K562 (cell line): ENCODE results near the gene FOXN3. TPM values are rescaled to one million over a fixed set of nuclear protein-coding genes. Genes with fewer than 3 reads are reported as not detected.

Source experiments
- ARID2 ChIP-seq: fragments of 450-650 bp; IDR thresholded peaks from 2 replicates; pipeline ENCODE4 v1.6.1; 2017; ENCODE audit warnings: antibody characterized with exemption, mild to moderate bottlenecking
- ATF7 ChIP-seq: fragments of 450-650 bp; IDR thresholded peaks from 2 replicates; pipeline ENCODE4 v1.7.1; 2014; ENCODE audit warnings: mild to moderate bottlenecking, moderate library complexity
- CREB5 ChIP-seq: fragments of 250-450 bp; sonication (Bioruptor Pico); IDR thresholded peaks from 2 replicates; pipeline ENCODE4 v1.5.0; 2020; ENCODE audit warnings: mild to moderate bottlenecking
- DEAF1 ChIP-seq: fragments of 450-650 bp; formaldehyde crosslinking; IDR thresholded peaks from 2 replicates; pipeline ENCODE4 v1.4.0; 2020; ENCODE audit warnings: mild to moderate bottlenecking, moderate library complexity
- ETS2 ChIP-seq: IDR thresholded peaks from 2 replicates; pipeline ENCODE4 v1.6.1; 2016; ENCODE audit warnings: borderline replicate concordance, missing genetic modification characterization, mild to moderate bottlenecking, moderate library complexity, missing compliant biosample characterization; ENCODE audit not compliant: poor library complexity, severe bottlenecking
- HMBOX1 ChIP-seq: sonication (generic); IDR thresholded peaks from 2 replicates; pipeline ENCODE4 v1.6.1; 2016
- KDM2B ChIP-seq: fragments of 250-450 bp; sonication (Bioruptor Pico); IDR thresholded peaks from 2 replicates; pipeline ENCODE4 v1.8.0; 2021; ENCODE audit warnings: mild to moderate bottlenecking, moderate library complexity
- MEIS2 ChIP-seq: fragments of 450-650 bp; IDR thresholded peaks from 2 replicates; pipeline ENCODE4 v1.6.1; 2014; ENCODE audit warnings: mild to moderate bottlenecking; ENCODE audit not compliant: partially characterized antibody
- SMARCA4 ChIP-seq: fragments of 450-650 bp; IDR thresholded peaks from 2 replicates; pipeline ENCODE4 v1.6.1; 2016
- SRSF3 ChIP-seq: fragments of 200-400 bp; formaldehyde crosslinking; IDR thresholded peaks from 2 replicates; pipeline ENCODE4 v1.6.1; 2016; ENCODE audit warnings: mild to moderate bottlenecking, low read length, moderate library complexity; ENCODE audit not compliant: insufficient read depth
- ZNF551 ChIP-seq: fragments of 250-450 bp; sonication (Bioruptor Pico); IDR thresholded peaks from 2 replicates; pipeline ENCODE4 v1.5.0; 2021; ENCODE audit warnings: mild to moderate bottlenecking, moderate library complexity
- ZNF75A ChIP-seq: fragments of 450-650 bp; formaldehyde crosslinking; IDR thresholded peaks from 2 replicates; pipeline ENCODE4 v1.4.0; 2020; ENCODE audit warnings: mild to moderate bottlenecking
- polyA plus RNA-seq, 8 experiments: library from polyadenylated mRNA; depleted of rRNA in 4 of 8; stranded (reverse) in 5 of 8; unstranded in 3 of 8; fragments of >200 nt; fragmentation: Nextera tagmentation in 2 of 8; fragmentation: Illumina TruSeq in 1 of 8; extraction: Ambion mirVana in 2 of 8; extraction: Trizol in 1 of 8; gene quantifications; 2 replicates each; pipeline versions ENCODE4 v1.2.1 to v1.2.3, GENCODE V29; 2011 to 2014; ENCODE audit warnings: inconsistent platforms in 1 of 8, missing spikeins in 1 of 8
- total RNA-seq, 7 experiments: library from RNA; depleted of rRNA in 6 of 7; stranded (reverse); fragments of >200 nt in 6 of 7; fragmentation: Illumina TruSeq in 2 of 7; extraction: Trizol in 2 of 7; gene quantifications; 2 replicates each; pipeline versions ENCODE4 v1.2.1 to v1.2.3, GENCODE V29; 2011 to 2021; ENCODE audit warnings: low replicate concordance in 1 of 7
- TF ChIP-seq, protein P1 (sequence below): fragments of 200-800 bp; sonication (Bioruptor generic); IDR thresholded peaks from 2 replicates; pipeline ENCODE4 v1.6.1; 2017; ENCODE audit warnings: missing genetic modification characterization, missing compliant biosample characterization
- TF ChIP-seq, protein P2 (sequence below), 2 experiments: fragments of 250-450 bp in 1 of 2; fragments of 450-650 bp in 1 of 2; sonication (Bioruptor Pico) in 1 of 2; IDR thresholded peaks; 2 replicates each; pipeline versions ENCODE4 v1.6.1 to v1.8.0; 2016 to 2021; ENCODE audit warnings: mild to moderate bottlenecking in 2 of 2, moderate library complexity in 2 of 2, missing compliant biosample characterization in 1 of 2, missing genetic modification characterization in 1 of 2

FOXN3 gene
- total and polyA plus RNA-seq, 9 of the 15 experiments (the other 6 are each of a cell fraction or from before 2014, with no cell fraction given), result 0.07 to 1.3 (median 0.40) TPM

DNA sequence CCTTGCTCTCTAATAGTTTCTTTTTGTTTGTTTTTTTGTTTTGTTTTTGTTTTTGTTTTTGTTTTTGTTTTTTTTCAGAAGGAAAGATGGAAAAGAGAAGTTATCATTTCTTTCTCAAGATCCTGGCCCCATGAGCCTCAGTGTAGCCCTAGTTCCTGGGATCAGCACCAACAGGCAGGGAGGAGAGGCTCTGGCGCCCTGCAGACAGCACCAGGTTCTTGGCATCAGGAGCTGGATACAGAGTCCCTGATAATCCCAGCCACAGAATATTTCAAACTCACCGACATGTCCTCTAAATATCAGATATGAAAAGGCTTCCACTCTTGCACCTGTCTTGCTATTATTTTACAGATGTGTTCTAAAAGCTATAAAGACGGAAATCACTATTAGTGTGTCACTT is 52.7 kb downstream of the FOXN3 start (continued):
- TF ChIP-seq, protein P1, sequence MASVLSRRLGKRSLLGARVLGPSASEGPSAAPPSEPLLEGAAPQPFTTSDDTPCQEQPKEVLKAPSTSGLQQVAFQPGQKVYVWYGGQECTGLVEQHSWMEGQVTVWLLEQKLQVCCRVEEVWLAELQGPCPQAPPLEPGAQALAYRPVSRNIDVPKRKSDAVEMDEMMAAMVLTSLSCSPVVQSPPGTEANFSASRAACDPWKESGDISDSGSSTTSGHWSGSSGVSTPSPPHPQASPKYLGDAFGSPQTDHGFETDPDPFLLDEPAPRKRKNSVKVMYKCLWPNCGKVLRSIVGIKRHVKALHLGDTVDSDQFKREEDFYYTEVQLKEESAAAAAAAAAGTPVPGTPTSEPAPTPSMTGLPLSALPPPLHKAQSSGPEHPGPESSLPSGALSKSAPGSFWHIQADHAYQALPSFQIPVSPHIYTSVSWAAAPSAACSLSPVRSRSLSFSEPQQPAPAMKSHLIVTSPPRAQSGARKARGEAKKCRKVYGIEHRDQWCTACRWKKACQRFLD (CRISPR knock-in tag), result no peak
- TF ChIP-seq, protein P2, sequence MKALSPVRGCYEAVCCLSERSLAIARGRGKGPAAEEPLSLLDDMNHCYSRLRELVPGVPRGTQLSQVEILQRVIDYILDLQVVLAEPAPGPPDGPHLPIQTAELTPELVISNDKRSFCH (CRISPR knock-in tag; IDR thresholded peaks at IDR 0.05), result no peak
- TF ChIP-seq, protein P2 (tag; IDR thresholded peaks at IDR 0.05), result no peak
- TF ChIP-seq ETS2 (no peak), CREB5 (CRISPR knock-in tag) (no peak), SMARCA4 (no peak), ATF7 (no peak), ARID2 (no peak), SRSF3 (no peak), ZNF551 (CRISPR knock-in tag) (no peak), ZNF75A (CRISPR knock-in tag) (no peak), DEAF1 (CRISPR knock-in tag) (no peak), KDM2B (CRISPR knock-in tag) (no peak), MEIS2 (no peak), HMBOX1 (no peak)
